ENCODE results near the gene CALN1.

DNA sequence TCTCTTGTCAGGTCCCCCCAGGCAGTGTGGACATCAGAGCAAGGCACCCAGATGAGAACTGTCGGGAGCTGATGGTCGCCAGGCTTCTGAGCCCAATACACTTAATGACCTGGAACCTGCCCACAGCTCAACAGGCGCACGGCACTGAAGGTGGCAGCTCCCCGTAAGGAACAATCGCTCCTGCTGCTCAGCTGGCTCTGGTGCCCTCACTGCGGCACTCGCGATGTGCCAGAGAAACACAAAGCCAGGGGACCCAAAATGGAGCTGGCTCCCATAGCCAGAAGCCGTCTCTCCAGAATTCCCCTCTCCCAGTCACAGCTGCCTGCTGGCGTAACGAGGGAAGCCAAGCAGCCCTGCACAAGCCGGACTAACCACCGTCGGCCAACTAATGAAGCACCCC is 6.3 kb downstream of the CALN1 start:
- TF ChIP-seq EZH2 (IDR thresholded peaks at IDR 0.05; ENCODE audit: borderline replicate concordance, insufficient read depth, low read length, poor library complexity, severe bottlenecking) (no peak), EP300 (conservative IDR thresholded peaks at IDR 0.05; ENCODE audit: poor library complexity, severe bottlenecking) (no peak)

Measured in neural cell (in vitro differentiated cells).